Measurements from ENCODE around the gene MGAT3. TPM values are rescaled to one million over a fixed set of nuclear protein-coding genes. Genes with fewer than 3 reads are reported as not detected.
"Not testable (repeated sequence)": the region's sequence is repeated elsewhere in the genome, so short reads cannot be mapped to it uniquely, and the experiment has no call there.

The MGAT3 gene
- under 0.01 TPM in 1 of 2 replicates, not detected in the other for total RNA-seq

- no peak for DNase-seq
Measured at GRCh38 chr22:39456522-39457197, at the start of gene MGAT3. TSS of gene MGAT3 (plus strand) at chr22:39457012. CDS start at chr22:39487348, 30,336 bp downstream.

- DNase-seq = no peak
Measured at GRCh38 chr22:39408173-39408572, 48.6 kb upstream of the MGAT3 start.

DNA sequence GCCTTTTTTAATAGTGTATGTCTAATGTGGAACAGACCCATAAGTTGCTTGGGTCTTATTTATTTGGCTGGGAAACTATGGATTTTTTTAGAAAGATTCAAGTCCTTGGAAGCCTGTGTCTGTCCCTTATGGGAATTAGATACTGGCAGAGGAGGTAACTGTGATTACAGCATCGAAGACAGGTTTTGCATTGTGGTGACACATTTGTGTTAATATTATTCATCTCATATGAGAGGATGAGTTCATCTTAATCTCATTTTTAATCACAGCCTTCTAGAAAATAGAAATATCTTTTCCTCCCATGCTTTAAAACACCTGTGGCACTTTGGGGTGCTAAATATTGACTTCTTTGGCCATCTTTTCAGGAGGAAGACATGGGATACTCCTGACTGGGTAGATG lies 48.0 kb upstream of the MGAT3 start:
- no peak for DNase-seq

GRCh38 chr22:39409516-39410029 lies 47.2 kb upstream of the MGAT3 start:
- DNase-seq = no peak

DNA sequence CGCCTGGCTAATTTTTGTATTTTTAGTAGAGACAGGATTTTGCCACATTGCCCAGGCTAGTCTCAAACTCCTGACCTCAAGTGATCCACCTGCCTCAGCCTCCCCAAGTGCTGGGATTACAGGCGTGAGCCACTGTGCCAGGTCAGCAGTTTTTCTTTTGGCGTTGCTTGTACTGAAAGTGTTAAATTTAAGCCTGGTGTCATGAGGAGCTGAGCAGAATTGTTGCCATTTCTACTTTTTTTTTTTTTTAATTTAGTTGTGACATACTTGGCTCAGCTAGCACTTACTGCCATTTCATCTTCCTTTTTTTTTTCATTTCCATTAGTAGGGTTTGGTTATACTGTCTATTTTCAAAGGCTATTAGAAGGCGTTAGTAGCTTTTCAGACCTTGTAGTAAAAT lies 46.5 kb upstream of the MGAT3 start:
- DNase-seq = no peak

GRCh38 chr22:39411828-39412365 lies 44.9 kb upstream of the MGAT3 start:
- DNase-seq = not testable (repeated sequence)

GRCh38 chr22:39413204-39413603 lies 43.6 kb upstream of the MGAT3 start:
- DNase-seq = not testable (repeated sequence)

GRCh38 chr22:39414377-39414776 lies 42.4 kb upstream of the MGAT3 start:
- DNase-seq = no peak

GRCh38 chr22:39414886-39415285 lies 41.9 kb upstream of the MGAT3 start:
- DNase-seq = no peak

DNA sequence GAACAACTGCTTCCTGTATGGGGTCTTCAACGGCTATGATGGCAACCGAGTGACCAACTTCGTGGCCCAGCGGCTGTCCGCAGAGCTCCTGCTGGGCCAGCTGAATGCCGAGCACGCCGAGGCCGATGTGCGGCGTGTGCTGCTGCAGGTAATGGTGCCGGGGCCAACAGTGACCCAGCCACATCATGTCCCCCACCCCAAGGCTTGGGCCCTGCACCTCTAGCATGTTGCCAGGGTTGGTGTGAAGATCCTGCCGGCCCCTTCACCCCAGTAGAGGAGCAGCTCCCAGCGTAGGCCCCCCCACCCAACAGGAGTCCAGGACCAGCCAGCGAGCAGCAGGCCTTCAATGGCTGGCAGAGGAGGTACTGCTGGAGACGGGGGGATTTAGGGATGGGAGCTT lies 41.3 kb upstream of the MGAT3 start:
- DNase-seq = no peak

- no peak for DNase-seq
Measured at GRCh38 chr22:39416319-39416718, 40.5 kb upstream of the MGAT3 start.

DNA sequence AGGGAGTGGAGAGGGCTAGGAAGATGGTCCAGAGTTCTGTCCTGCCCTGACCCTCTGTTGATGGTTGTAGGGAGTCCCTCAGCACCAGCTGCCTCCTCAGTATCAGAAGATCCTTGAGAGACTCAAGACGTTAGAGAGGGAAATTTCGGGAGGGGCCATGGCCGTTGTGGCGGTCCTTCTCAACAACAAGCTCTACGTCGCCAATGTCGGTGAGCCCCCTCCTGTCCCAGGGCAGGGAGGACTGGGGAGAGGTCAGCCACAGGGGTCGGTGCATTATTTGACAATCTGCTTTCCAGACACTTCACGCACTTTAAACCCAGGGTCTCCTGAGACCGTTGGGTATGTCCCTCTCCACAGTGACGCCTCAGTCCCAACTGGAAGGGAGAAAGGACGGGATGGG lies 39.2 kb upstream of the MGAT3 start:
- DNase-seq = no peak

DNA sequence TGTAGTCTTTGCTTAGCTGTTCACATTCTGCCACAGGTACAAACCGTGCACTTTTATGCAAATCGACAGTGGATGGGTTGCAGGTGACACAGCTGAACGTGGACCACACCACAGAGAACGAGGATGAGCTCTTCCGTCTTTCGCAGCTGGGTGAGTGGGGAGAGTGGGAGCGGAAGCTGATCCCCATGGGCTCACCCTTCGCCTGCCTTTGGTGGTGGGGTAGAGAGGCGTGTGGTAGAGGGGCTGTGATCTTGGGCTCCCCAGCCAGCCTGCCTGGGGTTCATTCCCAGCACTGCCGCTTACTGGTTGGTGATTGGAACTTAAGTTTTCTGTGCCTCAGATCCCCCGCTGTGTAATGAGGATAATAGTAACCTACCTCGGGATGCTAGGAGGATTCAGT lies 38.1 kb upstream of the MGAT3 start:
- DNase-seq = no peak

- DNase-seq = no peak
Measured at GRCh38 chr22:39419096-39419495, 37.7 kb upstream of the MGAT3 start.

GRCh38 chr22:39419911-39420310 lies 36.9 kb upstream of the MGAT3 start:
- DNase-seq = no peak

- no peak for DNase-seq
Measured at GRCh38 chr22:39421691-39422090, 35.1 kb upstream of the MGAT3 start.

GRCh38 chr22:39422101-39422500 lies 34.7 kb upstream of the MGAT3 start:
- DNase-seq = no peak

- no peak for DNase-seq
Measured at GRCh38 chr22:39422721-39423120, 34.1 kb upstream of the MGAT3 start.

DNA sequence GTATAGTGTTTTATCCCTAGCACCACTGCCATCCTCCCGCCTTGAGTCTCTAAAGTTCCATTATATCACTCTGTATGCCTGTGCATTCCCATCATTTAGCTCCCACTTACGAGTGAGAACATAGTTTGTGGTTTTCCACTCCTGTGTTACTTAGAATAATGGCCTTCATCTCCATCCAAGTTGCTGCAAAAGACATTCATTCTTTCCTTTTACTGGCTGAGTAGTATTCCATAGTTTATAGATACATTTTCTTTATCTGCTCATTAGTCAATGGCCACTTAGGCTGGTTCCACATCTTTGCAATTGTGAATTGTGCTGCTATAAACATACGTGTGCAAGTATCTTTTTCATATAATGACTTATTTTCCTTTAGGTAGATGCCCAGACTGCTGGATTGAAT lies 32.8 kb upstream of the MGAT3 start:
- DNase-seq = no peak

- DNase-seq = no peak
Measured at GRCh38 chr22:39426380-39427043, 30.3 kb upstream of the MGAT3 start.

GRCh38 chr22:39427751-39428596 lies 28.8 kb upstream of the MGAT3 start:
- no peak for DNase-seq

DNA sequence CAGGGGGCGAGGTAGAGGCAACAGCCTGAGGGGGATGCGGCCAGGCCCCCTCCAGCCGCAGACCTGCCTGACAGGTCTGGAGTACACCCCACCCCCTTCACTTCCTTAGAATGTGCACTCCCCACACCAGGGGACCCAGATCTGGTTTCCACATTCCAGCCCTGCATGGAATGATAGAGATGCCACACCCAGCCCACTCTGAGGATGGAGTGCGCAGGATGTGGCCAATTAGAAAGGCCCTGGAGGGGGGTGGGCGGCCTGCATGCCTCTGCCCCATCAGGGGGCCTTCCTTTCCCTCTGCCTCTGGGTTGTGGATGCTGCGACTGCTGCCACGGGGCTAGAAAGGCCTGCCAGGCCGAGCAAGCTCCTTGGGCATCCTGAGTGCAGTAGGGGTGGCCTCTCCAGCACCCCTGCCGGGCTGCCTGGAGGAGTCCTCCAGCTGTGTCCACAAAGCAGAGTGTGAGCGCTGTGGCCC lies 28.2 kb upstream of the MGAT3 start:
- no peak for DNase-seq

DNA sequence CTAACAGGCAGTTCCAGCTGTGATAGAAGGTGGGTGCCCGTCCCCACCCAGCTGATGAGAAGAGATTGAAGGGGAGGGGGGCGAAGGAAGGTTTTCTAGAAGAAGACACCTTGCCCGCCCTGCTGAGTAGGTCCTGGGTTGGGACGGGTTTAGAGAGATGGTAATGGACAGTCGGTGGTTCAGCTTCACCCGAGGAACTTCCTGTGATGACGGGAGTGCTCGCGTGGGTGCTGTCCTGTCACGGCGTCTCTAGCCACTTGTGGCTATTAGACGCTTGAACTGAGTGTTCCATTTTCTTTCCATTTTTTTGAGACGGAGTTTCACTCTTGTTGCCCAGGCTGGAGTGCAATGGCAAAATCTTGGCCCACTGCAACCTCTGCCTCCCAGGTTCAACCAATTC lies 27.6 kb upstream of the MGAT3 start:
- DNase-seq = no peak

Measured in dermis blood vessel endothelial cell (primary cell).